Tongue (tissue), 2 donors: Measurements from ENCODE around the gene MYO1F. TPM values are rescaled to one million over a fixed set of nuclear protein-coding genes. Genes with fewer than 3 reads are reported as not detected.
"Not testable (repeated sequence)": the region's sequence is repeated elsewhere in the genome, so short reads cannot be mapped to it uniquely, and the experiment has no call there.

Source experiments
- DNase-seq: peaks from one replicate; pipeline ENCODE4 v3.0.0-alpha.2; 2015
- total RNA-seq: library from RNA; depleted of rRNA; stranded (reverse); fragments of >200 nt; gene quantifications from one replicate; pipeline ENCODE4 v1.2.3, GENCODE V29; 2014

The MYO1F gene
- total RNA-seq, result 7.3 TPM

- DNase-seq, result no peak
Measured at GRCh38 chr19:8577247-8577646, at the start of gene MYO1F. TSS of gene MYO1F (minus strand) at chr19:8577442. CDS start at chr19:8577309, 133 bp downstream.

GRCh38 chr19:8626842-8627241 is 49.6 kb upstream of the MYO1F start:
- DNase-seq, result no peak

- DNase-seq, result not testable (repeated sequence)
Measured at GRCh38 chr19:8622886-8623285, 45.6 kb upstream of the MYO1F start.

DNA sequence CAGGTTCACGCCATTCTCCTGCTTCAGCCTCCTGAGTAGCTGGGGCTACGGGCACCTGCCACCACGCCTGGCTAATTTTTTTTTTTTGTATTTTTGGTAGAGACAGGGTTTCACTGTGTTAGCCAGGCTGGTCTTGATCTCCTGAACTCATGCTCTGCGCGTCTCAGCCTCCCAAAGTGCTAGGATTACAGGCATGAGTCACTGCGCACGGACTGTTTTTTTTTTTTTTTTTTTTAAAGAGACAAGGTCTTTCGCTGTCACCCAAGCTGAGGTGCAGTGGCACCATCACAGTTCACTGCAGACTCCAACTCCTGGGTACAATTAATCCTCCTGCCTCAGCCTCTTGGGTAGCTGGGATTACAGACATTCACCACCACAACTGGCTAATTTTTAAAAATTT is 41.5 kb upstream of the MYO1F start:
- no peak for DNase-seq

GRCh38 chr19:8617984-8618383 is 40.7 kb upstream of the MYO1F start:
- no peak for DNase-seq

GRCh38 chr19:8617325-8617724 is 40.1 kb upstream of the MYO1F start:
- not testable (repeated sequence) for DNase-seq

DNA sequence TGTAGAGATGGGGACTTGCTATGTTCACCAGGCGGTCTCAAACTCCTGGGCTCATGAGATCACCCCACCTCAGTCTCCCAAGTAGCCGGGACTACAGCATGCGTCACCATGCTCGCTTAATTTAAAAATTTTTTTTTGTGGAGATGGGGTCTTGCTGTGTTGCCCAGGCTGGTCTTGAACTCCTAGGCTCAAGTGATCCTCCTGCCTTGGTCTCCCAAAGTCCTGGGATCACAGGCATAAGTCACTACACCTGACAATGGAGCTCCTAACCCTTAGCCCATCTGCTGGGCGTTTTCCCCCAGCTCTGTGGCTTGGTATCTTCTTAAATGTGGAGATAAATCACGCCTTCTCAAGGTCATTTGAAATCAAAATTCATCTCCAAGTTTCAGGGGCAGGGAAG is 39.6 kb upstream of the MYO1F start:
- no peak for DNase-seq

GRCh38 chr19:8615813-8616596 is 38.8 kb upstream of the MYO1F start:
- peak; percentile 64 for DNase-seq

- DNase-seq, result no peak
Measured at GRCh38 chr19:8615024-8615423, 37.8 kb upstream of the MYO1F start.

- no peak for DNase-seq
Measured at GRCh38 chr19:8614455-8614854, 37.2 kb upstream of the MYO1F start.

DNA sequence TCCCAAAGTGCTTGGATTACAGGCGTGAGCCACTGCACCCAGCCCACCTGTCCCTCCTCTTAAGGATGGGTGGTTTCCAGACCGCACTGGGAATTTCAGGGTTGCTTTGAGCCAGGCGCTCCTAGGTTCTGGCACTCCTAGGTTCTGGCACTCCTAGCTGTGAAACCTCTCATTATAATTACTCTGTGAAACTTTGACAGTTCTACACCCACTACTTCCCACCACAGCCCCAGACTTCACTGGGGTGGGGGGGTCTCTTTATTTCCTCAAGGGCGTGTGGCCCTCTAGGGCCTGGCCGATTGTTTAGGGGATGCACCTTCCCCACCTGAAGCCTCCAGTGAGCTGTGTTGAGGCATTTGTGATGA is 35.5 kb upstream of the MYO1F start:
- no peak for DNase-seq

GRCh38 chr19:8611877-8612806 is 34.9 kb upstream of the MYO1F start:
- peak; percentile 61 for DNase-seq

GRCh38 chr19:8611391-8611876 is 34.2 kb upstream of the MYO1F start:
- peak; percentile 38 for DNase-seq

DNA sequence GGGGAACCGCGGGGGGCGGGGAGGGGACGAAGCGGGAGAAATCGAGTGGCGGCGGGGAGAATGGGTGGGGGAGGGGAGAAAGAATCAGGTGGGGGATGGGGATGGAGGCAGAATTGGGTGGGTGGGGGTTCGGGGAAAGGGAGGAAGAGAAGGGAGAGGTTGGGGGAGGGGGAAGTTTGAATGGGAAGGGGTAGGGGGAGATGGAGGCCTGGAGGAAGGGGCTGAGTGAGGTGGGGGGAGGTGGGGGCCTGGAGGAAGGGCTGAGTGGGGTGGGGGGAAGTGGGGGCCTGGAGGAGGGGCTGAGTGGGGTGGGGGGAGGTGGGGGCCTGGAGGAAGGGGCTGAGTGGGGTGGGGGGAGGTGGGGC is 33.7 kb upstream of the MYO1F start:
- DNase-seq, result no peak

- peak; percentile 70 for DNase-seq
Measured at GRCh38 chr19:8610041-8610935, 33.0 kb upstream of the MYO1F start, which contains the start of gene ADAMTS10. TSS of gene ADAMTS10 (minus strand) at chr19:8610715. CDS start at chr19:8605710, 5,005 bp downstream.

DNA sequence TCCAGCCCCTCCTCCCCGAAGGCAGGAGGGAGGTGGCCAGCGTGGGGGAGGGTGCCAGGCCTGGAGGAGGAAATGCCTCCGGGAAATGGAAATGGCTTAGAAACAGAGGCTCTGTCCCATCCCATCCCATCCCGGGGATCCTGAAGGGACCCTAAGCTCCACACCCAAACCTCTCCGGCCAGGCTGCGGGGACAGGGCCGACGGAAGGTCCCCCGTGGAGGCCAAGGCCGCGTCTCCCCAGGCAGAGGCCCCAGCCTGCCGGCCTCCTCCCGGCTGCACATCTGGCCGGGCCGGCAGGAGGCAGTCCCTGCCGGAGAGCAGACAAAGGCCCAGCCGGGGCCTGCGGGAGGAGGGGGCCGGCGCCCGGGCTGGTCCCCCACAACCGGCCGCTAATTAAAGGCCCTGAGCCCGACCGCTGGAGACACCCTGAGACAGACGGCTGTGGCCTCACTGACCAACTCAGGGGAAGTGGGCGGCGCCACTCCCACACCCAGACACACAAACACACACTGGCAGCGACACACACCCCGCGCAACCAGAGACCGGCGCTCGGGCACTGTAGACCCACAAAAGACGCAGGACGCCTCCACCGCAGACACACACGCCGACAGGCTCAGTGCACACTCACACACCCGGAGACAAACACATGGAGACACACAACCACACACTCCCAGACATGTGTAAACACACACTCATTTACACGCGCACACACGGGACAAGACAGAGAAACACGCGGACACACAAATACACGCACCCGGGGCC is 32.2 kb upstream of the MYO1F start:
- peak; percentile 61 for DNase-seq

GRCh38 chr19:8608941-8609278 is 31.7 kb upstream of the MYO1F start:
- no peak for DNase-seq

DNA sequence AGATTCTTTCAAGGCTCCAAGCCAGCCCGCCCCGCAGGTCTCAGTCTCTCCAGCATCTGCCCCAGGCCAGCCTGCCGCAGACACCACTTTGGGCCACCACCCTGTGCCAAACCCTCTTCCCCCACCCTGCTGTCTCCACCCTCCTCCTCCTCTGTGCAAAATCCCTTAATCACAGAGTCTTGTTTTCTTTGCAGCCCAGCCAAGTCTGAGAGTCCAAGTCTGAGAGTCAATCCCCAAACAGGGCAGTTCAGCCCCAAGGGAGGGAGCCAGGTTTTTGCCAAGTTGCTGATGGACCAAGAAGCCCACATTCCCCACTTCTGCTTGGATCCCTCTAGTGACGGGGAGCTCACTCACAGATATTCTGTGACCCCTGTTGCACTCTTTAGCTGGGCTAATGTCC is 30.1 kb upstream of the MYO1F start:
- no peak for DNase-seq

- DNase-seq, result no peak
Measured at GRCh38 chr19:8605514-8605913, 28.3 kb upstream of the MYO1F start.

GRCh38 chr19:8601796-8602195 is 24.6 kb upstream of the MYO1F start:
- DNase-seq, result no peak

DNA sequence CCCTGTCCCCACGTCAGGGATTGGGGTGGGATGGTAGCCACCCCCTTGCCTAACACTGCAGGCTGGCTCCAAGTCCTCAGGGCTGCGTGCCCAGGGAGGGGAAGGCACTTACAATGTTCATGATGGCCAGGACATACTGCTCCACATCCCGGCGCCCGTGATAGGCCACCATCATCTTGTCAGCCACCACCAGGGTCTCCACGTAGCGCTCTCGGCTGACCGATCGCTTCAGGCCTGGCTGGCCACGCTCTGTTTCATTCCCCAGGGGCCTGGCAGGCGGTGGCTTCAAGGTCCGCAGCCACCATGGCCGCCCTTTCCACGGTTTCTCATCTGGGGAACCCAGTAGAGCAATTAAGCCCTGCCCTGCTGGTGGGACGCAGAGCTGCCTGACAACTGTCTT is 23.6 kb upstream of the MYO1F start:
- no peak for DNase-seq
